Neutrophil (primary cell): ENCODE data around the gene SS18L1.

Experiments
- H3K27ac ChIP-seq: fragments of 200-600 bp; sonication (generic); 2 replicates; pipeline ENCODE4 v1.5.1; 2016; ENCODE audit warnings: mild to moderate bottlenecking, moderate library complexity
- H3K27me3 ChIP-seq: fragments of 200-600 bp; sonication (generic); 2 replicates; pipeline ENCODE4 v1.6.0; 2016; ENCODE audit warnings: mild to moderate bottlenecking
- H3K36me3 ChIP-seq: fragments of 200-600 bp; sonication (generic); 2 replicates; pipeline ENCODE4 v1.5.1; 2017
- H3K4me1 ChIP-seq, 2 experiments: fragments of 200-600 bp in 1 of 2; sonication (generic) in 1 of 2; 1 replicate in 1 of 2; 2 replicates in 1 of 2; pipeline versions ENCODE4 v1.5.1 to v1.6.1; 2013 to 2016; ENCODE audit warnings: low read depth in 1 of 2, low read length in 1 of 2, mild to moderate bottlenecking in 1 of 2, moderate library complexity in 1 of 2; ENCODE audit not compliant: control insufficient read depth in 1 of 2, insufficient read depth in 1 of 2
- H3K4me3 ChIP-seq, 2 experiments: fragments of 200-600 bp in 1 of 2; sonication (generic) in 1 of 2; 1 replicate in 1 of 2; 2 replicates in 1 of 2; pipeline ENCODE4 v1.5.1; 2013 to 2016; ENCODE audit warnings: low read depth in 1 of 2, low read length in 1 of 2, mild to moderate bottlenecking in 1 of 2, moderate library complexity in 1 of 2
- H3K9me3 ChIP-seq: fragments of 200-600 bp; sonication (generic); 2 replicates; pipeline ENCODE4 v1.5.1; 2016
- CTCF ChIP-seq: fragments of 200-600 bp; sonication (generic); IDR thresholded peaks from 2 replicates; pipeline ENCODE4 v1.5.1; 2016; ENCODE audit warnings: antibody characterized with exemption

Gene SS18L1

GRCh38 chr20:62161347-62161746 is 17.8 kb downstream of the SS18L1 start:
- no peak for TF ChIP-seq CTCF
- Histone ChIP-seq H3K36me3 (peaks cover 63% of the 10 kb centered on the region), H3K27ac (no peak overlapping the region), H3K9me3 (no peaks in the 10 kb centered on the region), H3K27me3 (no peaks in the 10 kb centered on the region), H3K4me1 (peaks cover 0 to 8% of the 10 kb centered on the region in 2 experiments), H3K4me3 (no peak overlapping the region)

- no peak overlapping the region for H3K4me3 ChIP-seq
- H3K4me1 ChIP-seq = no peaks in the 10 kb centered on the region
- H3K27me3 ChIP-seq = no peaks in the 10 kb centered on the region
- H3K27ac ChIP-seq = no peak overlapping the region
- no peaks in the 10 kb centered on the region for H3K9me3 ChIP-seq
- peaks cover 66% of the 10 kb centered on the region for H3K36me3 ChIP-seq
- TF ChIP-seq CTCF = no peak
Observed at GRCh38 chr20:62162765-62163484, 19.4 kb downstream of the SS18L1 start.

GRCh38 chr20:62163485-62163865 is 19.9 kb downstream of the SS18L1 start:
- Histone ChIP-seq H3K27me3 (no peaks in the 10 kb centered on the region), H3K36me3 (peaks cover 72% of the 10 kb centered on the region), H3K27ac (no peak overlapping the region), H3K4me3 (no peak overlapping the region), H3K4me1 (no peaks in the 10 kb centered on the region), H3K9me3 (no peaks in the 10 kb centered on the region)
- TF ChIP-seq CTCF = no peak

- Histone ChIP-seq H3K27ac (no peak overlapping the region), H3K36me3 (peaks cover 73% of the 10 kb centered on the region), H3K27me3 (no peaks in the 10 kb centered on the region), H3K4me3 (no peak overlapping the region), H3K9me3 (no peaks in the 10 kb centered on the region), H3K4me1 (no peaks in the 10 kb centered on the region)
- no peak for TF ChIP-seq CTCF
Observed at GRCh38 chr20:62163986-62164762, 20.6 kb downstream of the SS18L1 start.

GRCh38 chr20:62164879-62165761 is 21.6 kb downstream of the SS18L1 start:
- no peak overlapping the region for H3K4me3 ChIP-seq
- no peaks in the 10 kb centered on the region for H3K27me3 ChIP-seq
- no peak overlapping the region for H3K27ac ChIP-seq
- H3K36me3 ChIP-seq = peaks cover 73% of the 10 kb centered on the region
- no peak for TF ChIP-seq CTCF
- no peaks in the 10 kb centered on the region for H3K4me1 ChIP-seq
- H3K9me3 ChIP-seq = no peaks in the 10 kb centered on the region
